Mucosa of stomach (tissue), 1 donor: ENCODE data around the gene TOR4A.

Experiments
- H3K27me3 ChIP-seq: one replicate; pipeline ENCODE4 v1.7.0; 2013; ENCODE audit warnings: mild to moderate bottlenecking, low read length; ENCODE audit not compliant: control insufficient read depth, insufficient read depth
- H3K36me3 ChIP-seq: one replicate; pipeline ENCODE4 v1.7.0; 2013; ENCODE audit warnings: low read length; ENCODE audit not compliant: control insufficient read depth, insufficient read depth
- H3K4me1 ChIP-seq: one replicate; pipeline ENCODE4 v1.7.0; 2013; ENCODE audit warnings: mild to moderate bottlenecking, low read length; ENCODE audit not compliant: control insufficient read depth, insufficient read depth
- H3K4me3 ChIP-seq: one replicate; pipeline ENCODE4 v1.7.0; 2013; ENCODE audit warnings: low read length
- H3K9ac ChIP-seq: one replicate; pipeline ENCODE4 v1.7.0; 2013; ENCODE audit warnings: mild to moderate bottlenecking, low read length, moderate library complexity
- H3K9me3 ChIP-seq: one replicate; pipeline ENCODE4 v1.7.0; 2013; ENCODE audit warnings: mild to moderate bottlenecking, low read length, moderate library complexity; ENCODE audit not compliant: control insufficient read depth
- donor health status: Pancreatic carcinoma.

Gene TOR4A

DNA sequence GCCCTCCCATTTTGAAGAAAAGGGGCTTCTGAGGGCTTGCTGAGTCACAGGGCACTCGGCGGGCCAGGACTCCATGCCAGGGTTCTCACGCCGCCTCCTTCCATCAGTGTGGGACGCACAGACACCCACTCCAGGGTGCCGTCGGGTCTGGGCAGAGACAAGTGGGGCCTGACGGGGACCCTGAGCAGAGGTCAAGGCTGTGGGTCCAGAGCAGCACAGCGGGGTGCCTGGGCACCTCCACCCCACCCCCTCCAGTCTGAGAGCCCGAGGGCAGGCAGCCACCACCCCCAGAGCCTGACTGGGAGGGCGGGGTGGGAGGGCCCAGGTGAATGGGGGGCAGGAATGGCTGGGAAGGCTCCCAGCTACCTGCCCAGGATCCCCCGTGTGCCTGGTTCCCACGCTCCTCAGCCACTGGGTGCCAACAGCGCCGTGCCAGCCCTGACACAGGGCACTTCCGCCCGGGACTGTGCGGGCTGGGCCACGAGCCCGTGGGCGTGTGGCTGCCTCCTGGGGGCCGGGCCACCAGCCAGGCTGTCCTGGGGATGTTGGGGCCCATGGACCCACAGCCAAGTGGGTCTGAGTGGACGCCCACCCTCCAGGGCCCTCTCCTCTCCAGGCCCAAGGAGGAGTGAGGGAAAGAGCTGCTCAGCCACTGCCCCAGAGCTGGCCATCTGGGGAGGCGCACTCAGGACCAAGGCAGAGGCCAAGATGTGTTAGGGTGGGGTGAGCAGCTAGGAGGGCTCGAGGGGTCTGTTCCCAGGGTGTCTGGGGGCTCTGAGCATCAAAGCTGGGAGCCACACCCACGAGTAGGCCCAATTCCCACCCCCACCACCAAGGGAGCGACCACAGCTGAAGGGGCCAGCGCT is 34.7 kb downstream of the TOR4A start:
- H3K9ac ChIP-seq: peak overlapping the region; percentile 58
- H3K36me3 ChIP-seq: no peaks in the 10 kb centered on the region
- H3K27me3 ChIP-seq: peaks cover 28% of the 10 kb centered on the region
- H3K9me3 ChIP-seq: no peaks in the 10 kb centered on the region
- peaks cover 38% of the 10 kb centered on the region for H3K4me1 ChIP-seq
- H3K4me3 ChIP-seq: no peak overlapping the region

GRCh38 chr9:137312852-137313325 is 35.4 kb downstream of the TOR4A start:
- Histone ChIP-seq H3K4me1 (peaks cover 32% of the 10 kb centered on the region), H3K27me3 (peaks cover 23% of the 10 kb centered on the region), H3K9ac (no peak overlapping the region), H3K36me3 (no peaks in the 10 kb centered on the region), H3K9me3 (no peaks in the 10 kb centered on the region), H3K4me3 (no peak overlapping the region)

GRCh38 chr9:137313326-137313936 is 35.9 kb downstream of the TOR4A start:
- H3K27me3 ChIP-seq: peaks cover 18% of the 10 kb centered on the region
- no peaks in the 10 kb centered on the region for H3K36me3 ChIP-seq
- H3K4me1 ChIP-seq: peaks cover 32% of the 10 kb centered on the region
- H3K9me3 ChIP-seq: no peaks in the 10 kb centered on the region
- H3K4me3 ChIP-seq: no peak overlapping the region
- no peak overlapping the region for H3K9ac ChIP-seq

DNA sequence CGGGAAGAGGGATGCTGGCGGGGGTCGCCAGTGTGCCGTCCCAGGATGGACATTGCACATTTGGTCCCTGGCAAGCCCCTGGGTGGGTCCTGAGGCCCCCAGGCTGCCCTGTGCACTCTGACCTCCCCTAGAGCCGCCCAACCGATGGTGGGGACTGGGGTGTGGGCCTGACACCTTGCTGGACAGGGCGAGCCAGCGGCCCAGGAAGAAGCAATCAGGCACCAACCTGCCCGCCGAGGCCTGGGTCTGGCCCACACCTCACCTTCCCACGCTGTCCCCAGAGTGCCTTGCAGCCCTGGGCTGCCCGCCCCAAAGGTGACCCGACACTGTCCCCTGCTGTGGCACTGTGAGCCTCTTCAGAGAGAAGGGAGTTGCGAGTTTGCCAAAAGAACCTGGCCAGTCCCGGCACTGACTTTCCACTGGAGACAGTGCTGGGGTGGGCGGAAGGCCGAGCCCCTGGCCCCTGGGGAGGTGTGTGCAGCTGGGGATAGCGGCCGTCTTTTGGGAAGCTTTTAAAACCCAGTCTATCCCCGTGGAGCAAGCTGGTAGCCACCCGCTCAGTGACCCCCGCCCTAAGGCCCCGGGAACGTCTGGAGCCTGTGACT is 36.5 kb downstream of the TOR4A start:
- H3K9ac ChIP-seq: no peak overlapping the region
- H3K36me3 ChIP-seq: no peaks in the 10 kb centered on the region
- H3K4me1 ChIP-seq: peaks cover 32% of the 10 kb centered on the region
- H3K4me3 ChIP-seq: no peak overlapping the region
- peaks cover 18% of the 10 kb centered on the region for H3K27me3 ChIP-seq
- H3K9me3 ChIP-seq: no peaks in the 10 kb centered on the region

DNA sequence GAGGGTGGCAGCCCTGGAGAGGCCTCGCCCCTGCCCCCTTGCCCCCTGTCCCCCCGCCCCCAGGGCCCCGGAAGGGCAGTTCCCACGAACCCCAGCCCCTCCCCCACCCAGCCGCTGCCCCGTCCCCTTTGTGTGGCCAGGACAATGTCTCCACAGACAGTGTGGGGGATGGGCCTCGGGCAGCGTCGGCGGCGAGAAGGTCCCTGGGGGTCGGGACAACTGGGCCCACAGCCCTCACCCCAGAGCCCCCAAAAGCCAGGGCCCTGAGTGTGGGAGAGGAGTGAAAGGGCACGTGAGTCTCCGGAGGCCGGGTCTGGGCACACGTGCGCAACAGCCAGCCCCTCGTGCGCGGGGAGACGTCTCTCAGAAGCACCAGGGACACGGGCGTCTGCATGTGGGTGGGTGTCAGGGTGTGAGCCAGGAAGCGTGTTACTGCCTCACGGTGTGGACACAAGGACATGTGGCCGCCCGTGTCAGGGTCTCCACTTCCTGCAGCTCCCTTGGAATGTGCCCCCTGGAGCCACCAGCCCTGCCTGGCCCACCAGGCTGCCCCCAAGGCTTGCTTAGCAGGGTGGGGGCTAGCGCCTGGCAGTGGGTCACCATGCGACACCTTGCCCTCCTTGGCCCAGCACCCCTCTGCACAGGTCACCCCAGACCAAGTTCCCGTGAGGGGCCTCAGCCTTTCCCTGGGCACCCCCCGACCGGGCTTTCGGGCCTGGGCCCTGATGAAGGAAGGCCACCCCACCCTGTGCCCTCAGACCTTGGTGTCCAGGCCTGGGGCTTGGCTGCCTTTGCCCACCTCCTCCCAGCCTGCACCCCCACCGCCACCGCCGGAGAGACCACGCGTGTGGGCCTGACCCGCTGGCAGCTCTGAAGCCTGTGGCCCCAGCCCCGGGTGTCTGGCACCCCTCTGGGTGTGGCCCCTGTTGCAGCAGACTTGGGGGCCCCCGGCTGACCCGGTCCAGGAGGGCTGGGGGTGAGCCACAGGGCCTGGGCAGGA is 37.3 kb downstream of the TOR4A start:
- Histone ChIP-seq H3K36me3 (no peaks in the 10 kb centered on the region), H3K9ac (no peak overlapping the region), H3K4me1 (peaks cover 32% of the 10 kb centered on the region), H3K4me3 (no peak overlapping the region), H3K9me3 (no peaks in the 10 kb centered on the region), H3K27me3 (peaks cover 18% of the 10 kb centered on the region)

GRCh38 chr9:137315581-137316011 is 38.1 kb downstream of the TOR4A start:
- no peak overlapping the region for H3K9ac ChIP-seq
- H3K27me3 ChIP-seq: peaks cover 18% of the 10 kb centered on the region
- no peaks in the 10 kb centered on the region for H3K36me3 ChIP-seq
- H3K9me3 ChIP-seq: no peaks in the 10 kb centered on the region
- peaks cover 29% of the 10 kb centered on the region for H3K4me1 ChIP-seq
- H3K4me3 ChIP-seq: no peak overlapping the region

GRCh38 chr9:137316012-137316981 is 38.8 kb downstream of the TOR4A start:
- H3K27me3 ChIP-seq: peaks cover 15% of the 10 kb centered on the region
- peaks cover 22% of the 10 kb centered on the region for H3K4me1 ChIP-seq
- no peaks in the 10 kb centered on the region for H3K9me3 ChIP-seq
- H3K9ac ChIP-seq: peak overlapping the region; percentile 48
- no peak overlapping the region for H3K4me3 ChIP-seq
- H3K36me3 ChIP-seq: no peaks in the 10 kb centered on the region

GRCh38 chr9:137317021-137317717 is 39.6 kb downstream of the TOR4A start:
- H3K4me1 ChIP-seq: peaks cover 14% of the 10 kb centered on the region
- peaks cover 15% of the 10 kb centered on the region for H3K27me3 ChIP-seq
- no peak overlapping the region for H3K4me3 ChIP-seq
- H3K9me3 ChIP-seq: no peaks in the 10 kb centered on the region
- no peaks in the 10 kb centered on the region for H3K36me3 ChIP-seq
- no peak overlapping the region for H3K9ac ChIP-seq

DNA sequence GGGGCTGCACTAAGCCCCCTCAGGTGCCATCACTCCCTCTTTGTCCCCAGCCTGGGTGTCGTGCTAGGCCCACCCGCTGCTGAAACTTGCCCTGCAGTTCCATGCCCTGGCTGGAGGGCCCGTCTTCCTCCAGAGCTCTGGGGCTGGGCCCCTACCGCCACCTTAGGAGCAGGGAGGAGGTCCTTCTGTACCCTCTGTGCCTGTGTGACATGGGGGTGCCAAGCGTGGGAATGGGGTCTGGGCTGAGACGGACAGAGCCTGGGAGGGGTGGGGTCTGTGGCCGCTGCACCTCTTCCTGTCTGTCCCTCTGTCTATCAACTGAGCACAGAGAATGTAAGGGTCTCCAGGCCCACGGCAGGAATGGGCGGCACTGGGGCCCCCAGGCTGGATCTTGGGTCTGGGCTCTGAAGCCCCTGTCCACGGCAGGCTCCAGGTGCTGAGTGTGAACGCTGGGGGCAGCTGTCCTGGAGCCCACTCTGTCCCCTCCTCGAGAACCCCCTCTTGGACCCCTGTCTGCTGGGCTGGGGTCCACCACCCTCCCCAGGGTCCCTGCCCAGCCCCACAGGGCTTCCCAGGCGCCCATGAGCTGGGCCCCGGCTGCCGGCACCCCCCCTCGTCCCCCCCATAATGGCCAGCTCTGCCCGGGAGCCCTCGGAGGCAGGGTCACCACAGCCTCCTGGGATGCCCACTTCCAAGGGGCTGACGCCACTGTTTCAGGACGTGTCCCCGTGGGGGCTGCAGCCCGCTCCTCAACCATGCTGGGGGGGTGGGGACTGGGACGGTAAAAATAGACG is 40.4 kb downstream of the TOR4A start:
- Histone ChIP-seq H3K36me3 (no peaks in the 10 kb centered on the region), H3K27me3 (peaks cover 15% of the 10 kb centered on the region)

DNA sequence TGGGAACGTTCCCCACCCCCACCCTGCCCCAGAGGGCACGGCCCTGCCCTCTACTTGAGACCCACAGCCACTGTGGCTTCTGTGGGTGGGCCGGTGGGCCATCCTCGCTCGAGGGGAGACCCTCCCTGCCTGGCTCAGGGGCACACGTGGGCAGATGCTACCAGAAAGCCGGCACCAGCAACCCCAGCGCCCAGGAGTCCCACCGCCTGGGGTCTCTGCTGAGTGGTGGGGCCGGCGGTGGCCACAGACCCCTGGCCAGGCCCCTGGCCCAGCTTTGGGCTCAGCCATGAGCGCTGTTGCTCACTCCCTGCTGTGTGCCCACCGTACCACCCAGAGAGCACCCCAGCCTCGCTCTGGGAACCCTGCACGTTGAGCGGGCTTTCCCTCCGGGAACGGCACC is 41.1 kb downstream of the TOR4A start:
- Histone ChIP-seq H3K4me3 (no peak overlapping the region), H3K4me1 (peaks cover 4% of the 10 kb centered on the region), H3K9me3 (no peaks in the 10 kb centered on the region), H3K27me3 (peaks cover 15% of the 10 kb centered on the region), H3K9ac (no peak overlapping the region), H3K36me3 (no peaks in the 10 kb centered on the region)

More for the DNA sequence above, 40.4 kb downstream of the TOR4A start:
- H3K9me3 ChIP-seq: no peaks in the 10 kb centered on the region
- peaks cover 8% of the 10 kb centered on the region for H3K4me1 ChIP-seq
- no peak overlapping the region for H3K9ac ChIP-seq
- H3K4me3 ChIP-seq: no peak overlapping the region
